Measurements from ENCODE around the gene TMPRSS2.

The TMPRSS2 gene

GRCh38 chr21:41545500-41546359 lies 37.8 kb upstream of the TMPRSS2 start:
- no peak for TF ChIP-seq PATZ1 (CRISPR knock-in tag; IDR thresholded peaks at IDR 0.05; ENCODE audit: borderline replicate concordance)
- no peak for ATAC-seq

- TF ChIP-seq SNAI2 (CRISPR knock-in tag; IDR thresholded peaks at IDR 0.05): no peak
- TF ChIP-seq ZC3H10 (CRISPR knock-in tag; IDR thresholded peaks at IDR 0.05): no peak
- no peak for TF ChIP-seq ZFP30 (CRISPR knock-in tag; IDR thresholded peaks at IDR 0.05)
- TF ChIP-seq POU6F1 (CRISPR knock-in tag; IDR thresholded peaks at IDR 0.05; ENCODE audit: borderline replicate concordance, low read depth): no peak
- no peak for TF ChIP-seq GLIS3 (CRISPR knock-in tag; IDR thresholded peaks at IDR 0.05)
- no peak for TF ChIP-seq ZFP3 (CRISPR knock-in tag; IDR thresholded peaks at IDR 0.05)
- no peak for TF ChIP-seq ARNTL (CRISPR knock-in tag; IDR thresholded peaks at IDR 0.05; ENCODE audit: borderline replicate concordance, low read depth)
- TF ChIP-seq TOX (CRISPR knock-in tag; IDR thresholded peaks at IDR 0.05; ENCODE audit: borderline replicate concordance): no peak
- no peak for TF ChIP-seq CSRNP3 (CRISPR knock-in tag; IDR thresholded peaks at IDR 0.05)
- no peak for TF ChIP-seq CREB5 (CRISPR knock-in tag; IDR thresholded peaks at IDR 0.05; ENCODE audit: low read depth)
- no peak for TF ChIP-seq ZNF70 (CRISPR knock-in tag; IDR thresholded peaks at IDR 0.05)
- TF ChIP-seq ISL1 (CRISPR knock-in tag; IDR thresholded peaks at IDR 0.05): no peak
- ATAC-seq: no peak
Measured at GRCh38 chr21:41542727-41543126, 34.8 kb upstream of the TMPRSS2 start.

- ATAC-seq: no peak
- TF ChIP-seq ISL1 (CRISPR knock-in tag; IDR thresholded peaks at IDR 0.05): no peak
- TF ChIP-seq CSRNP3 (CRISPR knock-in tag; IDR thresholded peaks at IDR 0.05): no peak
- no peak for TF ChIP-seq POU6F1 (CRISPR knock-in tag; IDR thresholded peaks at IDR 0.05; ENCODE audit: borderline replicate concordance, low read depth)
Measured at GRCh38 chr21:41537356-41537755, 29.4 kb upstream of the TMPRSS2 start.

- ATAC-seq: no peak
- TF ChIP-seq ARNTL (CRISPR knock-in tag; IDR thresholded peaks at IDR 0.05; ENCODE audit: borderline replicate concordance, low read depth) (no peak), CSRNP3 (CRISPR knock-in tag; IDR thresholded peaks at IDR 0.05) (no peak), CREB5 (CRISPR knock-in tag; IDR thresholded peaks at IDR 0.05; ENCODE audit: low read depth) (no peak), ZNF8 (CRISPR knock-in tag; IDR thresholded peaks at IDR 0.05) (no peak), ISL1 (CRISPR knock-in tag; IDR thresholded peaks at IDR 0.05) (no peak), ZNF565 (CRISPR knock-in tag; conservative IDR thresholded peaks at IDR 0.05; ENCODE audit: low read depth) (no peak)
Measured at GRCh38 chr21:41536827-41537103, 28.8 kb upstream of the TMPRSS2 start.

Measured in SK-N-SH treated with all-trans-retinoic acid at 6 μM for 48 hours (cell line).